ENCODE results near the gene CACNA1H.

The CACNA1H gene

GRCh38 chr16:1165511-1165910 lies 12.6 kb downstream of the CACNA1H start:
- TF ChIP-seq CTCF (IDR thresholded peaks at IDR 0.05) (no peak), ZFX (IDR thresholded peaks at IDR 0.05; ENCODE audit: borderline replicate concordance) (no peak)
- no peak overlapping the region for H3K27ac ChIP-seq

- H3K27ac ChIP-seq, result no peak overlapping the region
Measured at GRCh38 chr16:1167276-1168107, 14.6 kb downstream of the CACNA1H start.

GRCh38 chr16:1168837-1169236 lies 15.9 kb downstream of the CACNA1H start:
- TF ChIP-seq CTCF (IDR thresholded peaks at IDR 0.05) (no peak), ZFX (IDR thresholded peaks at IDR 0.05; ENCODE audit: borderline replicate concordance) (no peak)
- no peak overlapping the region for H3K27ac ChIP-seq

More at GRCh38 chr16:1167276-1168107, 14.6 kb downstream of the CACNA1H start:
- TF ChIP-seq CTCF (IDR thresholded peaks at IDR 0.05), result no peak
- no peak for TF ChIP-seq ZFX (IDR thresholded peaks at IDR 0.05; ENCODE audit: borderline replicate concordance)

GRCh38 chr16:1169285-1170075 lies 16.6 kb downstream of the CACNA1H start:
- no peak overlapping the region for H3K27ac ChIP-seq
- TF ChIP-seq ZFX (IDR thresholded peaks at IDR 0.05; ENCODE audit: borderline replicate concordance) (no peak), CTCF (IDR thresholded peaks at IDR 0.05) (0 out of 2 replicates have a peak, but pooled peaks have one; percentile 13)

GRCh38 chr16:1170076-1170418 lies 17.1 kb downstream of the CACNA1H start:
- H3K27ac ChIP-seq, result no peak overlapping the region
- TF ChIP-seq ZFX (IDR thresholded peaks at IDR 0.05; ENCODE audit: borderline replicate concordance) (no peak), CTCF (IDR thresholded peaks at IDR 0.05) (no peak)

GRCh38 chr16:1171001-1171400 lies 18.1 kb downstream of the CACNA1H start:
- TF ChIP-seq ZFX (IDR thresholded peaks at IDR 0.05; ENCODE audit: borderline replicate concordance) (no peak), CTCF (IDR thresholded peaks at IDR 0.05) (no peak)
- H3K27ac ChIP-seq, result no peak overlapping the region
